SH-SY5Y (cell line): ENCODE results near the gene PLAAT4.

ENCODE experiments used
- GATA2 ChIP-seq: IDR thresholded peaks from 2 replicates; pipeline ENCODE4 v1.6.1; 2011; ENCODE audit warnings: mild to moderate bottlenecking, low read depth, low read length
- GATA3 ChIP-seq: IDR thresholded peaks from 2 replicates; pipeline ENCODE4 v1.6.1; 2011; ENCODE audit warnings: low read depth, mild to moderate bottlenecking, low read length, moderate library complexity

PLAAT4 gene

DNA sequence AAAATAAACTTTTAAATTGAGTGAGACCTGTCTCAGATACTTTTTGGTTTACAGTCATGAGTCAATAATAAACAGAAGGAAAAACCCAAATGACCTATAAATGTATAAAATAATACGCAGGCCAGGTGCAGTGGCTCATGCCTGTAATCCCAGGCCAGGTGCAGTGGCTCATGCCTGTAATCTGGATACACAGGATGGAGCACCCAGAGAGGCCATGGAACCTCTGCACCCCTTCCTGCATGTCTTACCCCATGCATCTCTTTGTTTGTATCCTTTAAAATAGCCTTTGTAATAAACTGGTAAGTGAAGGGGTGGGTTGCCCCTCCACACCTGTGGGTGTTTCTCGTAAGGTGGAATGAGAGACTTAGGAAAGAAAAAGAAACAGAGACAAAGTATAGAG, 8.9 kb upstream of the PLAAT4 start:
- TF ChIP-seq GATA2 = no peak
- no peak for TF ChIP-seq GATA3

- TF ChIP-seq GATA3 (no peak), GATA2 (no peak)
Measured at GRCh38 chr11:63530021-63530420, 6.6 kb upstream of the PLAAT4 start.

GRCh38 chr11:63532117-63532516, 4.5 kb upstream of the PLAAT4 start:
- no peak for TF ChIP-seq GATA2
- no peak for TF ChIP-seq GATA3

DNA sequence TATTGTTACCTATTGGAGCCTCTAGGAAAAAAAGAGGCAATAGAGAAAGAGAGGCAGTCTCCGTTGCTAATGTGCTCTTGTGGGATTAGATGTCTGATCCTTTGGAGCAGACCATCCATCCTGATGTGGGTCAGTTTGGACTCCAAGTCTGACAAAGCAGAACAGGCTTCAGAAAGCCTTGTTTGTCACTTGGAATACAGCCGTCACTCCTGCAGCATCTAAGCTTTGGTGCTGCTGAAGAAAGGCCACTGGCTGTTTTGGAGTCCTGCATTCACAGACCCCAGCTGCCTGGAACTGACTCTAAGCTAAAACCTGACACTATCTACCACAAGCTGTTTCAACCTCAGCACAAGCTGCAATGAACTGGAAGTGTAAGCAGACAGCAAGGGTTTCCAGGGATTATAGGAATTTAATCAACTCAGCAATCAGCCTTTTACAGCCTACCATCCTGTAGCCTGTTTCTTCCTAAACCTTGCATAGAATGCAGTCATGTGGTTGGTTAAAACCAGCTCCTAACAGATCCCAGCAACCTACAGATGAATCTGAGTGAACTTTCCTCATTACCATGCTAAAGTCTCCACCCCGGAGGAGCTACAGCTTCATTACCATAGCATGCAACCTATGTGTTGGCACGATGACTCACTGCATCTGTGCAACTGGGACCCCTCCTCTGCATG, 3.7 kb upstream of the PLAAT4 start:
- TF ChIP-seq GATA3 (no peak), GATA2 (no peak; the same call in 1 of the 2 replicates)

- TF ChIP-seq GATA3 (no peak), GATA2 (no peak)
Measured at GRCh38 chr11:63534076-63534475, 2.5 kb upstream of the PLAAT4 start.

GRCh38 chr11:63534895-63535461, 1.6 kb upstream of the PLAAT4 start:
- TF ChIP-seq GATA2 = no peak
- no peak for TF ChIP-seq GATA3

DNA sequence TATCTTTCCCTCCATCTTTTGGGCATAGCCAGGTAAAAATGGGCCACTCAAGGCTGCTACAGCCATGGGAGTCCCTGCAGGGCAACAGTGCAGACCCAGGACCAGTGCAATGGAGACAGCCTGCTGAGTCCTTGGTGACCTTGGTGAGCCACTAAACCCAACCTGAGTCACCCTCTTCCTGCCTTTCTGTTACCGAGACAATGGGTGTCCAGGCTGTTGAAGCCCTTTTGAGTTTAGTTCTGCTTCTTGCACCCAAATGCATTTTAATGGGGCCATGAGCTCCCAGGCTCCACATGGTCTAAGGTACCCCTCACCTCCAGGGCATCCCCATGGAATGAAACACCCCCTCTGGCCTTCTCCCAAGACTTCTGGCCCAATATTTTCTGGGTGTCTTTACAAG, 874 bp upstream of the PLAAT4 start:
- no peak for TF ChIP-seq GATA2

DNA sequence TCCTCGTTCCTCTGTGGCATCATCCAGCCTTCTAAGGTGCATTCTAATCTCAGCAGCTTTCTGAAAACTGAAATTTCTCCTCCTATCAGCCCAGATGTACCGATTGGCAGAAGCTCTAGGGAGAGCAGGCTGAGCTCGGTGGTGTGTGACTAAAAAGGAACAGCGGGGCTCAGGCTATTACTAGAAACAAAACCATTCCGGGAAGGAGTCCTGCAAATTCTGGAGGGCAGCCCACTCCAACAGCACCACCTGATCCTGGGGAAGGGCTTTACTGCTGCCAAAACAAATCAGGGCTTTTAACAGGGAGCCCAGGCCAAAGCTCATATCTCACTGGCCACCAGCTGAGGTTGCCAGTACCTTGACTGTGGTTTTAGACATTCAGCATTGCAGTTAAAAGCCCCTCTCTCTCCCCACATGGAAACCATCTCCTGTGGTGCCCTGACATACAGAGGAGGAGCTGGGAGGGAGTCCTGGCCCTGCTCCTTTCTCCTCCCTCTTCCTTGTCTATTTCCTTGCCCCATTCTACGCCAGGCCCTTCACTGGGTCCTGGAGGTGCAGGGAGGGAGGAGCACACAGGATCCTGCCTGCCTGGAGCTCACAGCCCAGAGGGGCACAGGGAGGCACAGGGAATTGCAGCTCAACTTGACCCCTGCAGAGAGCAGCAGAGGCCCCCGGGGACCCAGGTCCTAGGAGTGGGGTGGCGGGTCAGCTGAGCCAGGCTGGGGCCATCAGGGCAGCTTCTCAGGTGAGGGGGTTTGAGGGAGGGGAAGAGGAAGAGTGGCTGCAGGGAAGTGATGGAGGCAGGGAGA, 889 bp downstream of the PLAAT4 start:
- no peak for TF ChIP-seq GATA3
- no peak for TF ChIP-seq GATA2

DNA sequence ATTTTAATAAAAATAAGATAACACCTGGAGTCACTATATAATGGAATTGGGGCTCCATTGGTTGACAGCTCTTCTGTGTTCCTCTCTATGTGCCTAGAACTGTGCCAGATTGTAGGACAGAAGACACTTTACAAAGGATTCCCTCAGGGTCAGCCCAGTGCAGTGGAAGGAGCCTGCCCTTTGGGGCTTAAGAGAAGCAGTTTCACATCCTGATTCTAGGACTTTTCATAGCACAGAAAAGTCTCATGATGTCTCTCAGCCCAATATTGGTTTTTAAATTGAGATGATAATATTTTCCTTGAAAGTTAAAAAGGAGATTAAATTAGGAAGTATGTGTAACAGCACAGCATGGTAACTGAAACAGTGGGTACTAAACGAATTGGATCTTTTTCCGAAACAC, 7.1 kb downstream of the PLAAT4 start:
- TF ChIP-seq GATA3 (no peak), GATA2 (no peak)

DNA sequence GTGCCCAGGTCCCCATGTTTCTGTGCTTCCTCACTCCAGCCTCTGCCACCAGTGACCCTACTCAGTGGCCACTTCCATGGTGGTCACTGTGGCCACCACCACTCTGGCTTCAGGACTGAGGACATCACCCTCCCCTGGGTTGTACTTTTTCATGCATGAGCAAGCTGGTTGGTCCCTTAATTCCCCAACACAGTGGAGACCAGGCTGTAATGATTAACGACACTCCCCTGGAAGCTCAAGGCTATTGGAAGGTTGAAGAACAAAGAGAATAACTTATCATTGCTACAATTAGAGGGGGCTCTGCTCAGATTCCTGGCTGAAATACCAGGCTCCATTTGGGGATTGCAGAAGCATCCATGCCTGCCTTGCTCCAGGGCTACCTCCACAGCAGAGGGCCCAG, 10.5 kb downstream of the PLAAT4 start:
- TF ChIP-seq GATA2 (no peak), GATA3 (no peak)

GRCh38 chr11:63548178-63548577, 11.6 kb downstream of the PLAAT4 start:
- TF ChIP-seq GATA3 = no peak
- no peak for TF ChIP-seq GATA2

- TF ChIP-seq GATA3 (no peak), GATA2 (no peak)
Measured at GRCh38 chr11:63549411-63549810, 12.8 kb downstream of the PLAAT4 start.

DNA sequence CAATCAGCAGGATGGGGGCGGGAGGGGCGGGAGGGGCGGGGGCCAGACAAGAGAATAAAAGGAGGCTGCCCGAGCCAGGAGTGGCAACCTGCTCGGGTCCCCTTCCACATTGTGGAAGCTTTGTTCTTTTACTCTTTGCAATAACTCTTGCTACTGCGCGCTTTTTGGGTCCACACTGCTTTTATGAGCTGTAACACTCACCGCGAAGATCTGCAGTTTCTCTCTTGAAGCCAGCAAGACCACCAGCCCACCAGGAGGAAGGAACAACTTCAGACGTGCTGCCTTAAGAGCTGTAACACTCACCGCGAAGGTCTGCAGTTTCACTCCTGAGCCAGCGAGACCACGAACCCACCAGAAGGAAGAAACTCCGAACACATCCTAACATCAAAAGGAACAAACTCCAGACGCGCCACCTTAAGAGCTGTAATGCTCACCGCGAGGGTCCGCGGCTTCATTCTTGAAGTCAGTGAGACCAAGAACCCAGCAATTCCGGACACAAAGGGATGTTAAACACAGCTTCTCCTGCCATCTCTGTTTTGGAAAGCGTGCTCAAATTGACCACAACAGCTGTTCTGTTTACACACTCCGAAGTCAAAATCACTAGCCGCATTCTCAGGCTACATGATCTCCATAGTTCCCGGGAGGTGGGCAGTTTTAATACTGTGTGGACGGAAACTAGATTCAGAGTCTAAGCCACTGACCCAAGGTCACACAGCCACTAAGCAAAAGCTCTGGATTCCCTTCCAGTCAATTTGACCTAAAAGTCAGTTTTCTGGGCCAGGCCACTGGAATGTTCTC, 14.7 kb downstream of the PLAAT4 start:
- no peak for TF ChIP-seq GATA2
- TF ChIP-seq GATA3 = no peak

DNA sequence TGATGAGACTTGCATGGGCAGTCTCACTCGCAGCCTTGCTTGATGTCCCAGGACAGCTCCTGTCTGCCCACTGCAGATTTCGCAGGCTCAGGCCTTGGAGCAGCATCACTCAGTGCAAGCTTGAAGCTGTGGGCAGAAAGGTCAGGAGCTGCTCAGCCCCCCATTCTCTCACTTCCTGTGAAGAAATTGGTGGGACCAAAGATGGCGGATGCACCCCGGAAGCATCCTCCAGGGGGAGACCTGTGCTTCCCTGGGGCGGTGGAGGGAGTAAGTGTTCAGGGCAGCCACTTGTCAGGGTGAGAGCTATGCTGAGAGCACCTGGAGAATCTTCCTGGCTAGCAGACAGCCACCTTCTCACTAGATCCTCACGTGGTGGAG, 15.3 kb downstream of the PLAAT4 start:
- TF ChIP-seq GATA3 (no peak), GATA2 (no peak)
